Right hindlimb (tissue), 1 donor: ENCODE results near the gene ITPR2.
"Not testable (repeated sequence)": the region's sequence is repeated elsewhere in the genome, so short reads cannot be mapped to it uniquely, and the experiment has no call there.

Experiments used
- DNase-seq: peaks from one replicate; pipeline ENCODE4 v3.0.0-alpha.2; 2018

The ITPR2 gene

DNA sequence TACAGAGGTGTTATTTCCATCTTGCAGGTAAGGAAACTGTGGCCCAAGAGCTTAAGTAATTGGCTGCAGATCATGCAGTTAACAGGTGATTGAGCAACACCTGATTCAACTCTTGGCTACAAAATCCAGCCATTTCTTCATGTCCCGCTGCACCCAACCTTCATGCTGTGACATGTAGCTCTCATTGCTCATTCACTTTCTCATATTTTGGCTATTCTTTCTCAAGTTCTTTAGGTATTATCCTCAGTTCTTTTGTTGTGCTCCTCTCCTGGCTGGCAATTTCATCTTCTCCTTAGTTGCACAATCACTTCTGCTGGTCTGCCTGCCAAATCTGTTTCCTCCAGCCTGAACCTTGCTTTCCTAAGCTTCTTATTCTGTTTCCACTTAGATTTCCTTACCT lies 336.8 kb downstream of the ITPR2 start:
- no peak for DNase-seq

DNA sequence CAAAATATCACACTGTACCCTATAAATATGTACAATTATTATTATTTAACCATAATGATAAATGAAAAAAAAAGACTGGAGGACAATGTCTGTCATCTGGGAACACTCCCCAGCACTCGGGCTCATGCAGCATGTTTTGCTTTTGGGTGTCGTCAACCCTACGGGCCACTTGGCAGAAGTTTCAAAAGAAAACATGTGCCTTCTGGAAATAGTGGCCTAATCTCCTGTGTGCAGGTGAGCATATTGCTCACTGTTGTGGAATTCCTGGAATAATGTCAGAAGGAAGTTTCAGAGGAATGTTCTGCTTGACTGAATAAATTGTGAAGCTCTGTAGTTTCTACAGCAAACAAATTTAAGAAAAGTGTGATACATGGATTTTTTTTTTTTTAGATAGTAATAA lies 339.3 kb downstream of the ITPR2 start:
- no peak for DNase-seq

DNA sequence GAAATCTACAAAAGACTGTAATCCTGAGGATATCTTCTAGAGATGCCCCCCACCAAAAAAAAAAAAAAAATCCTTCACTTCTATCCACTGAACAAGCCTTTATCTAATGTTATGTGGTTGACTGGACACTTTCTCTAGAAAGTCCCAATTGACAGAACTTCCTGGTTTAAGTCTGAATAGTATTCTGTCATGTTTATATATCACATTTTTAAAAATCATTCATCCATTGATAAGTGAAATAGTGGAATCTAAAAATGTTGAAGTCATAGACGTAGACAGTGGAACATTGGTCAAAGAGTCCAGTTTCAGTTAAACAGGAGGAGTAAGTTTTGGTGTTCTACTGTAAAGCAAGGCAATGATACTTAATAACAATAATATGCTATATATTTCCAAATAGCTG lies 340.6 kb downstream of the ITPR2 start:
- DNase-seq: no peak

DNA sequence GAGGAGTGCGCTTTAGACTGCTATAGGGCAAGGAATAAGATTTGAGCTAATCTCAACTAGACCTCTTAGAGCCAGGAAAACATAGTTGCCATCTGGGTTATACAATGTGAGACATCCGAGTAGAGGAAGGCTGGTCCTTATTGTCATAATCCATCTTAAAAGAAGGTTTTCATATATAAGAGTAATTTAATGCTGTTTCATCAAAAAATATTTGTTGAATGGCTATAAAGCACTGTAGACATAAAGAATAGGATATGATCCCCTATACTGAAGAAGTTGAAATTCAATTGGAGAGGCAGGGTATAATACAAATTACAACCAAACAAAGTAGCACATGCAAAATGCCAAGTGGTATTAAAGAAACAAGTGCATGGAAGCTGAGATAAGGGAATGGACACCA lies 343.1 kb downstream of the ITPR2 start:
- no peak for DNase-seq

DNA sequence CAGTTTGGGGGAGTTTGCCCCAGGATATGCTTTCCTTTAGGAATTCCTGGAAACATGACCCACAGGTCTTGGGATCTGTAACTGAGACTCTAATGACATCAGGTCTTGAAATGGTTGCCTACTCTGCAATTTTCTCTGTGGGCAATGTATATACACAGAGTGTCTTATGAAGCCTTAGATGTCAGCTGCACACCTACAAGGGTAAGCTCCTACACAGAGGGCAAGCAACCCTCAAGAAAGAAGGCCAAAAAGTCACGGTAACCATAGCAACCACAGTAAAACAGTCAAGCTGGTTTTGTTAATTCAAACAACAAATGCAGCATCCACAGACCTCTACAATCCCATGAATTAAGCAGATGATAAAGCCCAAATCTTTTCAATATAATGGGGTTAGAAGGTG lies 344.6 kb downstream of the ITPR2 start:
- DNase-seq: no peak

DNA sequence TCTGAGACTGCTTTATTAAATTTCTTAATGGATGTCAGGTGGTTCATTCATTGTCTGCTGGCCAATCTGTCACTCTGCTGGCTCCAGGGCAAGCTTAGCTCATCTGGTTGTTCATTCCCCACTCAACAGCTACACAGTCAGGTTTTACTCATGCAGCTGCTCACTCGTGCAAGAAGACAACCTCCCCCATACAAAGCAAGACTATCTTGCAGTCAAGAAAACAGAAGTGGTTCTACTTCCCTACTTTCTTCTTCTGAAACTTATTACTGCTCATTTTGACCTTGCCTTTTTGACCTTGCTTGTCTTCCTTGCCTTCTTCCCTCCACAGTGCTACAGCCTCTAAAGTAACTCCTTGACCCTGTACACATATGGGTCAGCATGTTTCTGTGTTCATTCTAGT lies 359.7 kb downstream of the ITPR2 start:
- DNase-seq: no peak

DNA sequence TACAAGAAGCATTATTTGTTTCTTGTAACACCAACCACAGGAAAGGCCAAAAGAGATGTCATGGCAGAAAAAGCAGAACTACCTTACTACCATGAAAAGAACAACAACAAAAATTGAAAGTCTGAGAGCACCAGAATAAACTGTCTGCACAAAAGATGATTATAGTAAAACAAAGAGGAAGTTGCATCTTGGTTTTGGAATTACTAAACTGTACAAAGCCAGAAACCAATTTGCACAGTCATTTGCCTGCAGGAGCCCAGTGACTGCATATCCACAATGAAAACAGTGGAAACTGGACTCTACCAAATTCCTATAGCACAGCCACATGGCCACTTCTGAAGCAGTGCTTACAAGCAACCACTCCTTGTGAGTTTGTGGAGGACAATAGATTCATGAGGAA lies 361.4 kb downstream of the ITPR2 start:
- DNase-seq: no peak

DNA sequence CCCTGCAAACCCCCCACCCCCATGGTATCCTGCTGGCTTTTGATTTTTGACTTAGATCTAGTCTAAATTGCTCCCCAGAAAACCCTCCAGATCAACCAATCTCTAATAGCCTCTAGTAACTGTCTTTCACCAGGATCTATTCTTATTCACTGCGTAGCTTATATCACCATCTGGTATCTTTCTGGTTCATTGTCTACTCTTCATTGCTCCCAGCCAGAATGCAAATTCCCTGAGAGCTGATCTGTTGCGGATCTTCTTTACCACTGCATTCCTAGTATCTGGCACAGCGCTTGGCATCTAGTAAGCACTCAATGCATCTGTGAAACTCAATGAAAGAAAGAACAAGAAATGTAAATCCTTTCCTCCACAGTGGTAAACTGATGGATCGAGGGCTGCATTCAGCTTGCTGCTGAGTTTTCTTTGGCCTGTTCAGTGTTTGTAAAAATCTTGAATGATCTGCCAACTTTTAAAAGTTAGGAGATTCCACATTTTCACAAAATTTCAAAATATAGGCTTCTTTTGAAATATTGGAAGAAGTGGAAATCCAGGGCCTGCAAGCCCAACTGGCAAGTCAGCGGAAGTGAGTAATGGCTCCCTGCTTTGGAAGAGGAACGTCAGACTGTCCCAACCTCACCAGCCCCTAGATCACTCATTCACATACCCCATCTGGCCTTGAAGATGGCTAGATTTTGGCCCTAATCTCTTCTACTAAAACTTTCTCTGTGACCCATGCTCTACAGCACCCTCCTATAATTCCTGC lies 363.4 kb downstream of the ITPR2 start:
- no peak for DNase-seq

DNA sequence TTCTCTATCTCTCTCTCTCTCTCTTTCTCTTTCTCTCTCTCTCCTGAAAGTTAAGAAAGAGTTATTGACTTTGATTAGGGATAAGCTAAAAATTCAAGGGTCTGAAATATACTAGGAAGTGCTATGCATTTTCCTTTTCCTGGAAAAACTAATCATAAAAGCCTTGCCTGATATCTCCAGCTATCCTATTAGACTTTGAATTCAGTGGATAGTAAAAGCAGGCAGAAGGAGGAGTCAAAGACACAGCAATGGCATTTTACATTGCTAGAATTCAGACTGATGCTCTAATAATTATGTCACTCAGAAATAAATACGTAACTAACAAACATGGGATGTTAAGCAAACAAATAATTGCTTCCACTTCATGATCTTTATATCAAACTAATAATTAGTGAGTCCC lies 365.6 kb downstream of the ITPR2 start:
- DNase-seq: no peak

DNA sequence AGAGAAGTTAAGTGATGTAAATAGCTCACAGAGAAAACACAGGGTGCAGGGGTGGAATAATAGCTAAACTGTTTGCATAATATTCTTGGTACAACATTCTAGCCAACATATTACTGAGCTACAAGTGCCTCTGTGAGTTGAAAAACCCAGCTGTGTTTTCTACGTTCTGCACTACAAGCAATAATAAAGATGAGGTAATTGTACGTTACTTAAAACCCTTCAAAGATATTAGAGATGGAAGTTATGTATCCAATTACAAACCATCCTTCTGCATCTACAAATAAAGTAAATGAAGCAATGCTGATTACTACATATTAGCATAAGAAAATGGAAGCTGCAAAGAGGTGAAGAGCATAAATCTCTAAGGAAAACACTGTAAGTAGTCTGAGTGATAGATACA lies 366.3 kb downstream of the ITPR2 start:
- DNase-seq: no peak

DNA sequence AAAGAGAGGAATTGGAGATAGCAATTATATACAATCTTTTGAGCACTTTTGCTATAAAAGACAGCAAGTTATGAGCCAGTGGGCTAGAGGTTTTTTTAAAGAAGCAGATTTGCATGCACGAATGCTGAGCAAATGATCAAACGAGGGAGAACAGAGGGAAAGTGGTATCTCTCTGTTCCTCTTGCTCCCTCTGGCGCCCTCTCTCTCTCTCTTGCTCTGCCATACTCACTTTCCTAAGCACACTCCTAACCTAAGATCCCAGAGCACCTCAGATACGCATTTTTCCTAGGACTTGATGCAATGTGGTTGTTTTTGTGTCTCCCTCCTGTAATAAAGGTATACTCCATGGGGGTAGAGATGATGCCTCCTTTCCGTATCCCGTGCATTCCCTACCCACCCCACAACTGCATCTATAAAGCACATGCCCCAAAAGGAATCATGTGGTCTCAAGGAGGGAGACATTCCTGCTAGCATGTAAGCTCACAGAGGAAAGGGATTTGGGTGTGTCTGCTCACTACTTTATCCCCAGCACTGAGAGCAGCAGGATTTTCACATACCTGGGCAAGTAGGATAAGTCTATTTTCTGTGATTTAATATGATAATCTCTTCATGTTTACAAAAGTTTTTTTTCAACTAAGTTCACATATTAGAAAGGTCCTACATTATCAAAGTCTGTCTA lies 367.4 kb downstream of the ITPR2 start:
- DNase-seq: no peak

DNA sequence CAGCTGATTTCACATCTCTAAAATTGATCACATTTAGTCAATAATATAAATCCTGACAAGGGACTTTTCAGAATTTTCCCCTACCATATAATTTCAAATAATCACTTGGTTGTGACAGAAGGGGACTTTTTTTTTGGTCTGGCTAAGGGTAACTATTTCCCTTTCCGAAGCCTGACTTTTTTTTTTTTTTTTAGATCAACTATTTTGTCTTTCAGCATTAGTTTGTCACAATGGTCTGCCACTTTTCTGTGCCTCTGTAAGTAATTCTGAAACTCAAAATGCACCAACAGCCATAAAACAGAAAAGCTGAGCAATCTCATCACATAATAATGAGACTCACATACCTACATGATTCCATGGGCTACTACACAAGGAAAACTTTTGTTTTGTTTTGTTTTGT lies 371.2 kb downstream of the ITPR2 start:
- no peak for DNase-seq

DNA sequence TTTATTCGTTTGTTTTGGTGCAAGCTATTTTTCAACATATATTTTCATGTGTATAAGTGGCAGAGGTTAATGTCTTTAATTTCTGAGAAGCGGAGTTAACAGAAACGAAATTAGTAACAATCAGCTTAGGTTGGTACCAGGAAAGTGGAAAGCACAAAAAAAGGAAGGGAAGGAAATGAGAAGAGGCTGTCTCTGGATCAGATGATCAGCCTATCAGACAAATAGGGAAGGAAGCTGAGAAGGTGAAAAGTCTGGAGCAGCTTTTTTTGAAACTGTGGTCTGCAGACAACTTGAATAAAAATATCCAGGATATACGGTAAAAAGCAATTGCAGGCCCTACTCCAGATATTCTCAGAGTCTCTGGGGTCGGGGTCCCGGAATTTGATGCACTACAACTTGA lies 372.6 kb downstream of the ITPR2 start:
- no peak for DNase-seq

DNA sequence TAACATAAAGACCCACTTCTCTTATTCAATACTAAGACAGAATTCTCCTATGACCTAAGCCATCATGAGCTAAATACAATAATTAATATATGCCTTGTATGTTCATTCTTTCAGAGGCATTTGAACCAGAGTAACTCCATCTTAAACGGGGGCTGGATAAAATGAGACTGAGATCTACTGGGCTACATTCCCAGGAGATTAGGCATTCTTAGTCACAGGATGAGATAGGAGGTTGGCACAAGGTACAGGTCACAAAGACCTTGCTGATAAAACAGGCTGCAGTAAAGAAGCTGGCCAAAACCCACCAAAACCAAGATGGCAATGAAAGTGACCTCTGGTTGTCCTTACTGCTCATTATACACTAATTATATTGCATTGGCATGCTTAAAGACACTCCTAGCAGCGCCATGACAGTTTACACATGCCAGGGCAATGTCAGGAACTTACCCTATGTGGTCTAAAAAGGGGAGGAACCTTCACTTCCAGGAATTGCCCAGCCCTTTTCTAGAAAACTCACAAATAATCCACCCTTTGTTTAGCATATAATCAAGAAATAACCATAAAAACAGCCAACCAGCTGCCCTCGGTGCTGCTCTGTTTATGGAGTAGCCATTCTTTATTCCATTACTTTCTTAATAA lies 376.9 kb downstream of the ITPR2 start:
- no peak for DNase-seq

DNA sequence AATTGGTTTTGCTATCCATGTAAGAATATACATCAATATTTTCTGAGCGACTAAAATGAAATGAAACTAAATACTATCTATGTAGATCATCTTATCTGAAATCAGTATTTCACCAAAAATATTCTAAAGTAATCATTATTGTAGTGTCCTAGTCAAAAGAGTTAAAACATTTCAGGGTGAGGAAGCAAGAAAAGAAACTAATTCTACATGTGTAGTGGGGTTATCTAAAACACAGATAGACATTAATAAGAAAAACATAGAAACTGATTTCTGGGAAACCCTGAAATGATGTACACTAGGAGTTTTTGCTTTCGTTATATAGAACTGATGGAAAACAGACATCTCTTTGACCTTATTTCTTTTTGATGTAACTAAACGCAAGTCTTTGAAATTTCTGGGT lies 379.7 kb downstream of the ITPR2 start:
- no peak for DNase-seq

DNA sequence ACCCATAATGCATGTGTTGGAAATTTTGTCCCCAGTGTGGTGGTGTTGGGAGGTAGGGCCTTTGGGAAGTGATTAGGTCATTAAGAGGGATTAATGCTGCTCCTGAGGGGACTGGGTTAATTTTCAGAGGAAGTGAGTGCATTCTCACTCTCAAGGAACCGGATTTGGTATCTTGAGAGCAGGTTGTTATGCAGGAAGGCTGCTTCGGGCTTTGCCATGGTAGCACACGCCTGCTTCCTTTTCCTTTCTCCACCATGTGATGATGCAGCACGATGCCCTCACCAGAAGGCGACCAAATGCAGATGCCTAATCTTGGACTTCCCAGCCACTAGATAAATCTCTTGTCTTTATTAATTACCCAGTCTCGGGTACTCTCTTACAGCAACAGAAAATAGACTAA lies 380.5 kb downstream of the ITPR2 start:
- no peak for DNase-seq

DNA sequence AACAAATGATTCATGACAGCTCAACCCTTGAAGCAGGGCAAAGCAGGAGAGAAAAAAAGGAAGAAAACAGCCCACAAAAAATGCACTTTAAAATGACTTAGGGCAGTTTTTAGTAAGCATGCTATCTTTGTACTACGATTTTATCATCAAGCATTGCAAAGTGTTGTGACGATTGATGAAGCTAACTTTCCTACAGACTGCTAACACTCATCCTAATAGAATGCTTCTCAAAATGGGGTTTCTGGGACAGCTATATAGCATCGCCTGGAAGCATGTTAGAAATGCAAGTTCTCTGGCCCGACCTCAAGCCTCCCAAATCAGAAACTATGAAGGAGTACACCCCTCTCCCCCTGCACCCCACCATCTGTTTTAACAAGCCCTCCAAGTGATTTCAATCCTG lies 381.2 kb downstream of the ITPR2 start:
- DNase-seq: no peak

DNA sequence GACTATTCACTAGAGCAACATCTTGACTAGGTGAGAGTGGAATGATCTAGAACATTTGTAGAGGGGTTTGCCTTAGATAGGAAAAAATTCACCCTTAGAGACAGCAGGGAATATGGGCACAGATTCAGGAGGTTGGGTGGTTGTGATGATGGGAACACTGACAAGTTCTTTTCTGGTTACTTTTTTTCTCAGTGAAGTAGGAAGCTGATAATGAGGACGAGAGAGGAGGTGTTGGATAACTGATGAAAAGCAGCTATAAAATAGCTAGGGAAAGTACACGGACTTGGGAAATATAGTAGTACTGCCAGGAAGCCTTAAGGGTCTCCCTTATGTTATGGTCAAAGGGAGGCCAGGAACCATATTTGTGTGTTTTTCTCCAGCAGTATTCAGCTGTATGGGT lies 387.1 kb downstream of the ITPR2 start:
- DNase-seq: no peak

DNA sequence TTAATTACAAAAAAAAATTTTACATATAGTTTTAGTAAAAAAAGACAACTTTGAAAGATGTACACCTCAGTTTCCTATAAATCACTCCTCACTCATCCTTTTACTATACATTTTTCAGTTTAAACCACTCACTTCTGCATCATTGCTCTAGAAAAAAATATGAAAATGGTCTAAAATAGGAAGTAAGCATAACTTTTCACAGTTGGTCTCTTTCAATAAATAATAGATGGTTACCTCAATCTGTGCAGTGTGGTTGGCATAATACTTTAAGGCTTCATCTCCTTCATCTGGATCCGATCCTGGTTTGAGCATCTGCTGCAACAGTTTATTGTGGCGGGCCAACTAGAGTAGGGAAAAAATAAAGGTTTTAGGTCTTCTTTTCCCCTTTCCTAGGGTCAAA lies 389.7 kb downstream of the ITPR2 start:
- no peak for DNase-seq

DNA sequence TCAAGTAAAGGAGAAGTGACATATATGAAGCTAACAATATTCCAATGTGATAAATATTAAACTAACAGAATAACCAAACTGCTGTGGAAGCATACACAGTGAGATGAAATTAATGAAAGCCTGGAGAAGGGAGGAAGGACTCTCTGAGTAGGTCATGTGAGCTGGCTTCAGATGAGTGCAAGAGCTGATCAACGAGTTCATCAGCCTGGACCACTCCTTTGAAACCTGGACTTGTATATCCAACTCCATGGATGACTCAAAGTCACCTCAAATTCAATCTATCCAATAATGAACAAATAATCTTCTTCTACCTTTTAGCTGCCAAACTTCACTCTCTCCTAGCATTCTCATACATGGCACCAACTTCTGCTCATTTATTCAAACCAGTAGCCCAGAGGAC lies 391.6 kb downstream of the ITPR2 start:
- no peak for DNase-seq

DNA sequence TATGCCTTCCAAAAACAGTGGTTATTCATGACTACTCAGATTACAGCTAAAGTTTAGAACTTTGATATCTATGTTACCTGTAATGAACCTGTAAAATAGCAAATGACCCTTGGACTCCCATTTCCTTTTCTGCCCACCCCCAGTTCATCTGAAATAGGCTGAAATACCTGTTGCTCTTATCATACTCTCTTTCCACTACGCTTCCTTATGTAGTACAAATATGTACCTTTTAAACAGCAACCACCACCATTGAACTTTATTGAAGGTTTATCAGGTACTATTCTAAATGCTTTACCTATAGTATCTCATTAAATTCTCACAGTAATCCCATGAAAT lies 398.0 kb downstream of the ITPR2 start:
- DNase-seq: no peak

DNA sequence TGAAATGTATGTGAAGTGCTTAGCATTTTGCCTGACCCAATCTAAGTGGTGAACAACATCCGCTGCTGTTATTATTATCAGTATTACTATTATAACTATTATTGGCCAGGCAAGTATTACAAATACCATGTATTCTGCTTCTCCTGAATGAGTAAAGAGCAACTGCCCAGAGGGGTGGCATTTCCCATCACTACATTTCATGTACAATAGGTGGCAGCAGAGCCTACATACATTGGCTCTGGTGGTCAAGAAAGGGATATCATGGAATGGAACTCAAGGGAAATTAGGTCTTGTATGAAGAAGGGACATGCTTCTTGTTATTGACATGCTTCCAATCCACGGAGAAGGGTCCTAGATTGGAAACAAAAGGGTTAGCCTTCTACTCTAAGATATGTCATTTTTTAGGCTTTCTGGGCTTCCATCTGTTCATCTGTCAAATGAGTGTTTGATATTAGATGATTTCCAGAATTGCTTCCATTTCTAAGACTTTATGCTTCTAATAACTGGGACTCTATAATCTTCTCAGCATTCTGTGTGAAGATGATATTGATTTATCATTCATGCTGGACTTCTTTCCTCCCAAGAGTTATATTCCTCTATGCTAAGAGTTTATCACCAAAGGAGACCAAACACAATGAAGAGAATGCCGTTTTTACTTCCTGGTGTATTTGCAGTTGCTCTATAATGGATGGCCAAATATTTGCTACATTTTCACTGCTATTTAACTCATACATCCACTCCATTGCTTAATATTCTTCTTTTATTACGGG lies 398.5 kb downstream of the ITPR2 start:
- DNase-seq: peak; percentile 22

DNA sequence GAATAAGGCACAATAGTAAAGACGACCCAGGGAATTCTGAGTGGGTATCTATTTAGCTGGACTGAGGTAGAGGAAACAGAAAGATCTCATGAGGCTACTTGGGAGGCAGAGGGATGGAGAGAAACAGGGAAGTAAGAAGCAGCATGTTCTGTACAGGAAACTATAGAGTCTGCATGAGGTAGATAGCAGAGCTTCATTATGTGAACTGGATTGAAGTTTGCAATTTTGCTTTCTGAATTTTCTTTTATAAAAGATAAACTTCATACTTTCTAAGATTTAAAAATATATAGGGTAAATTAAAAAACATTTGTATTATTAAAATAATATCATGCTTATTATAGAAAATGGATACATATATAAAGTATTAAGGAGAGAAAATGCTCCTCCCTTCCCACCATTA lies 399.3 kb downstream of the ITPR2 start:
- DNase-seq: not testable (repeated sequence)

DNA sequence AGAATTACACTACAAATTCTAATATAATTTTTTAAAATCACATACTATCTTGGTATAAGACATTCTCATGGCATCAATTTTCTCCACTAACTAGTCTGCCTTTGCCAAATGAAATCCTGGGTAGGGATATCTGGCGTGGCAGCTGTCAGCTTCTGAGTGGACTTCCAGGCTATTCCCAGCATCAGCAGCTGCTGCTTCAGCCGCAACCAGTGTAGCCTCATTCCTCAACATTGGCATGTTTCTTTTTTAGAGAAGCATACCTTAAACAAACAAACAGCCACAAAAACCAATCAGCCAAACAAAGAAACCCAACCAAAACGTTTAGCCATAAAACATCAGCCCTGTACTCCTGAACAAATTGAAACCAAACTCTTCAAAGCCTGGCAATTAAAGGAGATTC lies 401.8 kb downstream of the ITPR2 start:
- peak; percentile 26 for DNase-seq
